ENCODE measurements around the gene SCUBE2. TPM values are rescaled to one million over a fixed set of nuclear protein-coding genes. Genes with fewer than 3 reads are reported as not detected.
"Not testable (repeated sequence)": the region's sequence is repeated elsewhere in the genome, so short reads cannot be mapped to it uniquely, and the experiment has no call there.

Gene SCUBE2
- total RNA-seq, 2 donors from 2014 or later = 8.3 TPM

- no peak for DNase-seq
- intact Hi-C loops (cut with DNase I, micrococcal nuclease) = no loop called here
- no peak for ATAC-seq
These were observed 26.9 kb upstream of the SCUBE2 start for GRCh38 chr11:9118277-9118676.

GRCh38 chr11:9112075-9112474 lies 20.7 kb upstream of the SCUBE2 start:
- DNase-seq = no peak
- intact Hi-C loops (cut with DNase I, micrococcal nuclease) = no loop called here
- ATAC-seq = no peak

- no peak for DNase-seq
These were observed 18.7 kb upstream of the SCUBE2 start for GRCh38 chr11:9109858-9110731.

GRCh38 chr11:9104580-9104979 lies 13.2 kb upstream of the SCUBE2 start:
- no peak for DNase-seq
- intact Hi-C loops (cut with DNase I, micrococcal nuclease) = no loop called here
- no peak for ATAC-seq

More at GRCh38 chr11:9109858-9110731, 18.7 kb upstream of the SCUBE2 start:
- intact Hi-C loops (cut with DNase I, micrococcal nuclease) = no loop called here
- ATAC-seq = no peak

- DNase-seq = no peak
- peak; percentile 49 for ATAC-seq
- intact Hi-C loops (cut with DNase I, micrococcal nuclease) = no loop called here
These were observed 12.3 kb upstream of the SCUBE2 start for GRCh38 chr11:9103542-9104276.

- intact Hi-C loops (cut with DNase I, micrococcal nuclease) = no loop called here
- ATAC-seq = no peak
These were observed 8.2 kb upstream of the SCUBE2 start for GRCh38 chr11:9099617-9100016.

GRCh38 chr11:9098455-9098854 lies 7.1 kb upstream of the SCUBE2 start:
- intact Hi-C loops (cut with DNase I, micrococcal nuclease); ATAC-seq; DNase-seq: not testable (repeated sequence)

More at GRCh38 chr11:9099617-9100016, 8.2 kb upstream of the SCUBE2 start:
- DNase-seq = no peak

GRCh38 chr11:9097186-9097943 lies 6.0 kb upstream of the SCUBE2 start:
- intact Hi-C loops (cut with DNase I, micrococcal nuclease); DNase-seq: not testable (repeated sequence)
- ATAC-seq = peak; percentile 74

- ATAC-seq (no peak), DNase-seq (no peak)
- intact Hi-C loops (cut with DNase I, micrococcal nuclease) = no loop called here
These were observed 5.0 kb upstream of the SCUBE2 start for GRCh38 chr11:9096427-9096826.

- no peak for ATAC-seq
These were observed 4.0 kb upstream of the SCUBE2 start for GRCh38 chr11:9095421-9095820.

GRCh38 chr11:9094420-9094819 lies 3.0 kb upstream of the SCUBE2 start:
- DNase-seq (no peak), ATAC-seq (no peak)
- intact Hi-C loops (cut with DNase I, micrococcal nuclease) = no loop called here

More at GRCh38 chr11:9095421-9095820, 4.0 kb upstream of the SCUBE2 start:
- intact Hi-C loops (cut with DNase I, micrococcal nuclease) = no loop called here
- no peak for DNase-seq

- ATAC-seq (no peak), DNase-seq (no peak)
- intact Hi-C loops (cut with DNase I, micrococcal nuclease) = no loop called here
These were observed 1.7 kb upstream of the SCUBE2 start for GRCh38 chr11:9092853-9093778.

GRCh38 chr11:9092072-9092471 lies 673 bp upstream of the SCUBE2 start:
- intact Hi-C loops (cut with DNase I, micrococcal nuclease) = no loop called here
- no peak for DNase-seq
- ATAC-seq = no peak

GRCh38 chr11:9090488-9091043 lies 833 bp downstream of the SCUBE2 start:
- no peak for ATAC-seq
- DNase-seq = no peak
- intact Hi-C loops (cut with DNase I, micrococcal nuclease) = no loop called here

GRCh38 chr11:9089636-9090035 lies 1.8 kb downstream of the SCUBE2 start:
- intact Hi-C loops (cut with DNase I, micrococcal nuclease) = no loop called here
- ATAC-seq (peak; percentile 79), DNase-seq (peak; percentile 46 to 60)

- intact Hi-C loops (cut with DNase I, micrococcal nuclease) = no loop called here
- ATAC-seq = peak; percentile 94
- DNase-seq = peak; percentile 69 to 83
These were observed 2.3 kb downstream of the SCUBE2 start for GRCh38 chr11:9089061-9089460.

- ATAC-seq (no peak), DNase-seq (no peak)
- intact Hi-C loops (cut with DNase I, micrococcal nuclease) = no loop called here
These were observed 8.8 kb downstream of the SCUBE2 start for GRCh38 chr11:9082575-9082974.

- ATAC-seq (no peak), DNase-seq (no peak)
- intact Hi-C loops (cut with DNase I, micrococcal nuclease) = no loop called here
These were observed 10.2 kb downstream of the SCUBE2 start for GRCh38 chr11:9081153-9081552.

Measured in left colon (tissue), 2 donors.